Dedifferentiated amniotic fluid mesenchymal stem cell (primary cell): ENCODE results near the gene TBX15.
"Not testable (repeated sequence)": the region's sequence is repeated elsewhere in the genome, so short reads cannot be mapped to it uniquely, and the experiment has no call there.

Source experiments
- DNase-seq: peaks from one replicate; pipeline ENCODE4 v3.0.0-alpha.2; 2016; ENCODE audit errors: extremely low spot score

The TBX15 gene

DNA sequence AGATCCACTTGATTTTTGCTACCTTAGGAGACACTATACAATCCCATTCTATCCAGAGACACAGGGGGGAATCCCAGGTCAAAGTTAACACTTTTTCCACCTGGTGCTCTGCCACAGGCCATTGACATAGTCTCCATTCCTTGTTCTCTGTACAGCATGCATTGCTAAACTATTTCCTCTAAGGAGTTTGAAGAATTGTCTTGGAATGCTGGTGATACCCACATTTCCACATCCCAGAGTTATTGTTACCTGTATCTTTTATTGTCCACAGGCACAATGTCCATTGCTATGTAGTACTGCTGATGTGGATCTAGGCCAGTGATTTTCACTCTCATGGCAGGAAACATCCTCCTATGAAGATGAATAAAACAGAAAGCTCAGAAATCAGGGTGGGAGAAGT is 61.9 kb downstream of the TBX15 start:
- no peak for DNase-seq

DNA sequence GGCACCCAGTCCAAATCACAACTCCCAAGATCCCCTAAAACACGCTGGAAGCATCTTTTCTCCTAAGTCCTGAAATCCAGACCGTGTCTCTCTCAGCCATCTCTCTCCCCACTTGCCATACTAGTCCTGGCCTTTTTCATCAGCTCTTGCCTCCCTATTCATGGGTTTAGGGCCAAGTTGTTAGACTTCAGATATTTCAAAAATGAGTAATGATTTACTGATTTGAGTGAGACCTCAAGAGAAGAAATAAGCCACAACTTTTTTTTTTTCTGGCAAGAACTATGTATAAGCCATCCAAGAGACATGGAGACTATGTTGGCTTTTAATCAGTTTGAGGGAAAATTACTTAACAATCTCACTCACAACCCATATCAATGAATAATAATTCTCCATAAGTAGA is 62.5 kb downstream of the TBX15 start:
- no peak for DNase-seq

GRCh38 chr1:118923319-118923718 is 64.8 kb downstream of the TBX15 start:
- no peak for DNase-seq

GRCh38 chr1:118921994-118922393 is 66.1 kb downstream of the TBX15 start:
- DNase-seq: no peak

DNA sequence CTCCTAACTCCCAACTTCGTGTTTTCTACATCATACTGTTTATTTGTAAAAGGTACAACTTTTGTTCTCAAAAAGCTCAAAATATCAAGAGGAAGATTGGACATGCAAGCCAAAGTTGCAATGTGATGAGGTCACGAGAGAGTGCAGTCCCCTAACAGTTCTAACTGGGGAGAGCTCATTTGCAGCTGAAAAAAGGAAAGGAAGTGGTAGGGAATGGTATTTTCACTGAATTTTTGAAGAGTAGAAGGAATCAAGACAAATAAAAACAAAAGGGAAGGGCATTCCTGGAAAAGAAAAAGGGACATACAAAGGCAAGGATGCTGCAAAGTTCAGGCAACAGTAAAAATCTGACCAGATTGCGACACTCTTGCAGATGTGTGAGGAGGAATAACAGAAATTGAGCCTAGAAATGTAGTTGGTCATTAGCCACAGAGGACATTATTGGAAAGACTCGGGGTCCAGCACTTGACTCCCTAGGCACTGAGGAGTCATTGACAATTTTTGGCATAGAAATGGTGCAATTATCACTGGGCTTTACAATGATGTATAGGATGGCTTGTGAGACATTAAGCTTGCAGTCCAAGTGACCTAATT is 67.9 kb downstream of the TBX15 start:
- DNase-seq: no peak

DNA sequence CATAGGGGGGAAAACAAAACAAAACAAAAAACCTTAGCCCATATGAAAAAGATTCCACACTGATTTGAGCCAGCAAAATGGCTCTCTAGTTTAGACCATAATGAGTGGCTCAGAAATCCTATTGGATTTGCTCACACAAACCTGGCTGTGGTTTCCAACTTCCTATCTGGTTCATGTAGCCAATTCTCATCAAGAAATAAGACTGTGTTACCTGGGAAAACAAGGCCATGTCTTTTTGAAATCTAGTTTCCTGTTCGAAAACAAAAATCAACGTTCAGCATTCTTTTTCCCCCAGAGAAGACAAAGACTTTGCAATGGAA is 69.2 kb downstream of the TBX15 start:
- DNase-seq: no peak

- no peak for DNase-seq
Measured at GRCh38 chr1:118918230-118918939, 69.8 kb downstream of the TBX15 start.

GRCh38 chr1:118916346-118916745 is 71.8 kb downstream of the TBX15 start:
- DNase-seq: not testable (repeated sequence)

GRCh38 chr1:118914379-118915161 is 73.6 kb downstream of the TBX15 start:
- no peak for DNase-seq

GRCh38 chr1:118913818-118914217 is 74.3 kb downstream of the TBX15 start:
- no peak for DNase-seq

- DNase-seq: no peak
Measured at GRCh38 chr1:118912574-118912973, 75.6 kb downstream of the TBX15 start.

- DNase-seq: no peak
Measured at GRCh38 chr1:118911571-118911970, 76.6 kb downstream of the TBX15 start.

DNA sequence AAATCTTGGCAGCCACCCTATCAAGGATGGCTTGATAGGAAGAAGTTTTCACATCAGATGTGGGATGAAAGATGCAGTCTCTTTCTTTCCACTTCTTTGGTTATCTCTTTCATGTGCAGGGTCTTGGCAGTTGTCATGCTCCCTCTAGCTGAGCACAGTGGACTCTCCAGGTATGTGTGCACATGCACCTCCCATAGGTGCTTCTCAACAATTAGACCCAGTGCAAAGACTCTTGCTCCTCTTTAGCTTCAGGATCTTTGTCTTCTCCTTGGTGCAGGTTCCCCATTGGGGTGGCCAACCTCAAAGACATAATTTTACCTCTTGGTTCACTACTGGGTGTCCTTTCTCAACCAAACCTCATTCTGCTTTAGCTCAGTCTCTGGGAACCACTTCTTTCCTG is 80.7 kb downstream of the TBX15 start:
- no peak for DNase-seq

GRCh38 chr1:118905671-118906070 is 82.5 kb downstream of the TBX15 start:
- DNase-seq: no peak

- DNase-seq: no peak
Measured at GRCh38 chr1:118905196-118905595, 82.9 kb downstream of the TBX15 start.

DNA sequence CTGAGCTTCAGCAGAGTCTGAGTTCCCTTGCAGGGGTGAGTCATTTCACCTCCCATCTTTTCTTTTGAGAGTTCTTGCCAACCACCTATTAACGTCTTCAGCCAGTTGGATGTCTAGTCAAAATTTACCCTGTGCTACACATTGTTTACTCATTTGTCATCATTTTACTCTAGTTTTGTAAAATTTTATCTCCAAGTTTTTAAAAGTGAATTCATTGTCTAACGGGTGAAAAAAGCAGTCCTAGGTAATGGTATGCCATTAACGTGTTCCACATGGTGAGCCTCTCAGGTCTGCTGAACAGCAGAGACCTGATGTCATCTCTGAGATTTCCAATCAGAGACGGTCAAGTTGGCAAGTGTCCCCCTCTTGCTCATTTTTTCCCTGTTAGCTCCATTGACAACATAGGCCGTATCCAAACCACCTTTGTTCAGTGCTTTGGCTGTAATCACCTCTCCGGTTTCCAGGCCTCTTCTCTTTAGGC is 85.4 kb downstream of the TBX15 start:
- DNase-seq: no peak

DNA sequence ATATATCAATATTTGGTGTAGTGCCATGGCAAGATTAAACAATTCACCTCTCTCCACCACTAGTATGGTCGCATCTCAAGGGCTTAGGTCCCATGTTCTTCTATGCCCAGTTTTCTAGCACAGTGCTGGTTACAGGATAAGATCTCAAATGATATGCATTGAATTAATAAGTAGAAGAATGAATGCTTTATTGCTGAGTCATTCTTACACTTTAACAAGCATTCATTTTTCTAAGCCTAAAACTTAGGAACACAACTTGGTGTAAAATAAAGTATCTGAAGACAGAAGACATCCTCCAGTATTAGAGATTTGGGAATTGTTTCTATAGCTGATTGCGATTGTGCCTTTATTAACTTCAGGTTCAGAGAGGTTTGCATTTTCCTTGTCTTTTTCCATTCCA is 85.8 kb downstream of the TBX15 start:
- DNase-seq: no peak

DNA sequence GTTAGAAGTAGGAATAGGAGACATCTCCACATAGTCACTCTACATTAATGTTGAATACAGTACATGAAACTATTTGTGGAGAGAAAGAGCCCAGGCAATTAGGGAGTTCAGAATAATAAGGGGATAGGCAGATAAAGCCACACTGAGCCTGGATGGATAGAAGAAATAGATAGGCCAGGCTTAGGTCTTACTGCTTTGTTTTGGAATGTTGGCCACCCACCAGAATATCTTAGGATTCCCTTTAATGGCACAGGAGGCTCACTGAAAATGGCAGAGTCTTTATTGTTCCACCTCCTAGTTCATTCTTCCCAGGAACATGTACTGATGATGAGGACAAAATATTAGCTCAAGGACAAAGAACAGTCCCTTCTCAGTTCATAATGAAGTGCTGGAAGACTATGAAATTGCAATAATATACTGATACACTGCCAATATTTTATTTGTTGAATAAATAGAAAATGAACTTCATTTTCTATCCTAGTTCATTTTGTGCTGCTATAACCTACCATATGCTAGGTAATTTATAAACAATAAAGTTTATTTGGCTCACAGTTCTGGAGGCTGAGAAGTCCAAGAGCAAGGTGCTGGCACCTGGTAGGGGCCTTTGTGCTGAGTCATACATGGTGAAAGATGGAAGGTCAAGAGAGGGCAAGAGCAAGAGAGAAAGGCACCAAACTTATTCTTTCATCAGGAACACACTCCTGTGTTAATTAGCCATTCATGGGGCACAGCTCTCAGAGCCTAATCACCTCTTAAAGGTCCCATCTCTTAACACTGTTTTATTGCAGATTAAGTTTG is 87.3 kb downstream of the TBX15 start:
- no peak for DNase-seq

GRCh38 chr1:118899340-118899739 is 88.8 kb downstream of the TBX15 start:
- DNase-seq: no peak

GRCh38 chr1:118898712-118899111 is 89.4 kb downstream of the TBX15 start:
- DNase-seq: no peak

GRCh38 chr1:118896416-118896815 is 91.7 kb downstream of the TBX15 start:
- no peak for DNase-seq

GRCh38 chr1:118894836-118895235 is 93.3 kb downstream of the TBX15 start:
- no peak for DNase-seq
